ENCODE data around the gene UXS1.

The UXS1 gene

GRCh38 chr2:106096299-106097037, 97.6 kb downstream of the UXS1 start:
- peaks cover 18 to 37% of the 10 kb centered on the region in 2 donors for H3K4me1 Mint-ChIP-seq
- H3K36me3 Mint-ChIP-seq: peaks cover 53 to 79% of the 10 kb centered on the region in 2 donors
- DNase-seq (no peak), ATAC-seq (replicated peaks) (peak; percentile 26 to 36)
- no peaks in the 10 kb centered on the region for H3K27me3 Mint-ChIP-seq
- peak overlapping the region; percentile 2 to 71 for H3K4me3 Mint-ChIP-seq
- H3K27ac Mint-ChIP-seq: peak overlapping the region; percentile 26
- peaks cover 0 to 2% of the 10 kb centered on the region in 2 donors for H3K9me3 Mint-ChIP-seq

GRCh38 chr2:106095478-106096298, 98.4 kb downstream of the UXS1 start:
- H3K36me3 Mint-ChIP-seq: peaks cover 53 to 78% of the 10 kb centered on the region in 2 donors
- H3K9me3 Mint-ChIP-seq: peaks cover 0 to 2% of the 10 kb centered on the region in 2 donors
- peak overlapping the region; percentile 8 to 71 for H3K4me3 Mint-ChIP-seq
- H3K27ac Mint-ChIP-seq: peak overlapping the region; percentile 25
- peaks cover 18 to 37% of the 10 kb centered on the region in 2 donors for H3K4me1 Mint-ChIP-seq
- ATAC-seq (replicated peaks) (peak; percentile 92 to 95), DNase-seq (peak; percentile 38)
- H3K27me3 Mint-ChIP-seq: no peaks in the 10 kb centered on the region

GRCh38 chr2:106094131-106094841, 99.8 kb downstream of the UXS1 start:
- ATAC-seq (replicated peaks): no peak
- Mint-ChIP-seq H3K27ac (peak overlapping the region; percentile 59), H3K36me3 (peaks cover 53 to 78% of the 10 kb centered on the region in 2 donors), H3K4me3 (peak overlapping the region in 1 of 2 donors; percentile 32), H3K9me3 (peaks cover 2% of the 10 kb centered on the region in 2 donors), H3K4me1 (peaks cover 18 to 37% of the 10 kb centered on the region in 2 donors), H3K27me3 (no peaks in the 10 kb centered on the region)
- no peak for DNase-seq

GRCh38 chr2:106090916-106091618, 103.0 kb downstream of the UXS1 start:
- H3K36me3 Mint-ChIP-seq: peaks cover 39 to 68% of the 10 kb centered on the region in 2 donors
- H3K27ac Mint-ChIP-seq: no peak overlapping the region

GRCh38 chr2:106089611-106090010, 104.5 kb downstream of the UXS1 start:
- Mint-ChIP-seq H3K4me3 (no peak overlapping the region), H3K27me3 (no peaks in the 10 kb centered on the region), H3K4me1 (peaks cover 18 to 23% of the 10 kb centered on the region in 2 donors), H3K27ac (no peak overlapping the region), H3K9me3 (peaks cover 6 to 7% of the 10 kb centered on the region in 2 donors), H3K36me3 (peaks cover 32 to 60% of the 10 kb centered on the region in 2 donors)
- no peak for ATAC-seq (replicated peaks)
- DNase-seq: no peak

More at GRCh38 chr2:106090916-106091618, 103.0 kb downstream of the UXS1 start:
- DNase-seq (no peak), ATAC-seq (replicated peaks) (no peak)
- Mint-ChIP-seq H3K9me3 (peaks cover 6 to 7% of the 10 kb centered on the region in 2 donors), H3K4me1 (peaks cover 19 to 25% of the 10 kb centered on the region in 2 donors), H3K4me3 (no peak overlapping the region), H3K27me3 (no peaks in the 10 kb centered on the region)

- Mint-ChIP-seq H3K4me3 (no peak overlapping the region), H3K27ac (peak overlapping the region; percentile 21)
These were observed 108.7 kb downstream of the UXS1 start for GRCh38 chr2:106085181-106085940.

GRCh38 chr2:106080959-106081358, 113.1 kb downstream of the UXS1 start:
- ATAC-seq (replicated peaks) (no peak), DNase-seq (no peak)
- H3K36me3 Mint-ChIP-seq: no peaks in the 10 kb centered on the region
- H3K4me3 Mint-ChIP-seq: no peak overlapping the region
- no peak overlapping the region for H3K27ac Mint-ChIP-seq
- H3K27me3 Mint-ChIP-seq: no peaks in the 10 kb centered on the region
- peaks cover 6 to 8% of the 10 kb centered on the region in 2 donors for H3K4me1 Mint-ChIP-seq
- H3K9me3 Mint-ChIP-seq: no peaks in the 10 kb centered on the region

More at GRCh38 chr2:106085181-106085940, 108.7 kb downstream of the UXS1 start:
- Mint-ChIP-seq H3K9me3 (peaks cover 4 to 7% of the 10 kb centered on the region in 2 donors), H3K36me3 (peaks cover 12 to 22% of the 10 kb centered on the region in 2 donors), H3K4me1 (peaks cover 13 to 16% of the 10 kb centered on the region in 2 donors), H3K27me3 (no peaks in the 10 kb centered on the region)
- ATAC-seq (replicated peaks): peak; percentile 82 to 85
- DNase-seq: no peak

- Mint-ChIP-seq H3K4me3 (no peak overlapping the region), H3K36me3 (peaks cover 0 to 5% of the 10 kb centered on the region in 2 donors), H3K9me3 (no peaks in the 10 kb centered on the region), H3K27me3 (peaks cover 4 to 6% of the 10 kb centered on the region in 2 donors), H3K4me1 (peaks cover 4 to 6% of the 10 kb centered on the region in 2 donors), H3K27ac (no peak overlapping the region)
- DNase-seq: no peak
- no peak for ATAC-seq (replicated peaks)
These were observed 116.0 kb downstream of the UXS1 start for GRCh38 chr2:106078096-106078495.

GRCh38 chr2:106076941-106077340, 117.2 kb downstream of the UXS1 start:
- Mint-ChIP-seq H3K36me3 (peaks cover 0 to 5% of the 10 kb centered on the region in 2 donors), H3K9me3 (no peaks in the 10 kb centered on the region), H3K4me1 (peaks cover 4 to 6% of the 10 kb centered on the region in 2 donors), H3K27ac (no peak overlapping the region), H3K4me3 (no peak overlapping the region), H3K27me3 (peaks cover 4 to 6% of the 10 kb centered on the region in 2 donors)
- DNase-seq: no peak
- no peak for ATAC-seq (replicated peaks)

GRCh38 chr2:106075048-106075447, 119.1 kb downstream of the UXS1 start:
- no peak overlapping the region for H3K4me3 Mint-ChIP-seq

GRCh38 chr2:106073678-106074406, 120.3 kb downstream of the UXS1 start:
- H3K27me3 Mint-ChIP-seq: peaks cover 16 to 20% of the 10 kb centered on the region in 2 donors
- ATAC-seq (replicated peaks) (peak in 1 of 2 donors; percentile 16), DNase-seq (no peak)
- peaks cover 0 to 5% of the 10 kb centered on the region in 2 donors for H3K36me3 Mint-ChIP-seq
- H3K9me3 Mint-ChIP-seq: no peaks in the 10 kb centered on the region
- no peak overlapping the region for H3K4me3 Mint-ChIP-seq
- H3K4me1 Mint-ChIP-seq: peaks cover 4 to 6% of the 10 kb centered on the region in 2 donors
- no peak overlapping the region for H3K27ac Mint-ChIP-seq

More at GRCh38 chr2:106075048-106075447, 119.1 kb downstream of the UXS1 start:
- Mint-ChIP-seq H3K36me3 (peaks cover 0 to 5% of the 10 kb centered on the region in 2 donors), H3K4me1 (peaks cover 4 to 6% of the 10 kb centered on the region in 2 donors), H3K27me3 (peaks cover 4 to 8% of the 10 kb centered on the region in 2 donors), H3K9me3 (no peaks in the 10 kb centered on the region), H3K27ac (no peak overlapping the region)
- DNase-seq (no peak), ATAC-seq (replicated peaks) (no peak)

- H3K27me3 Mint-ChIP-seq: peaks cover 35 to 44% of the 10 kb centered on the region in 2 donors
- no peak overlapping the region for H3K4me3 Mint-ChIP-seq
- DNase-seq (no peak), ATAC-seq (replicated peaks) (no peak)
- H3K9me3 Mint-ChIP-seq: no peaks in the 10 kb centered on the region
- no peak overlapping the region for H3K27ac Mint-ChIP-seq
- peaks cover 0 to 9% of the 10 kb centered on the region in 2 donors for H3K36me3 Mint-ChIP-seq
- H3K4me1 Mint-ChIP-seq: peaks cover 14 to 19% of the 10 kb centered on the region in 2 donors
These were observed 123.9 kb downstream of the UXS1 start for GRCh38 chr2:106070181-106070580.

Data from stimulated activated naive B cell treated with anti-CD40 and anti-IgM and Interleukin-4, amounts not matched to agents 10 μg/mL and 1 μg/mL and 100 μg/mL, for 72 hours (primary cell).